Esophagus squamous epithelium (tissue), 4 donors: Measurements from ENCODE around the gene PHOSPHO1.
A peak's percentile ranks its signal among the peaks of the same experiment; 100 is the strongest.

Source experiments
- CTCF ChIP-seq, 6 experiments: fragments of 450-650 bp in 4 of 6; fragments of 200-600 bp in 2 of 6; sonication (generic) in 2 of 6; IDR thresholded peaks; one replicate each; pipeline ENCODE4 v1.5.1; 2016 to 2019; ENCODE audit warnings: antibody characterized with exemption in 6 of 6, mild to moderate bottlenecking in 4 of 6, moderate library complexity in 4 of 6
- POLR2A ChIP-seq, 4 donors: fragments of 450-650 bp; IDR thresholded peaks; one replicate each; pipeline ENCODE4 v1.6.1; 2017; ENCODE audit warnings: antibody characterized with exemption in 4 of 4, mild to moderate bottlenecking in 4 of 4, moderate library complexity in 3 of 4

GRCh38 chr17:49193513-49194296 lies 36.9 kb downstream of the PHOSPHO1 start:
- TF ChIP-seq CTCF (IDR thresholded peaks at IDR 0.05) (no peak), POLR2A (IDR thresholded peaks at IDR 0.05) (peak in 1 of 4 donors; percentile 20)
